Amniotic stem cell (primary cell): Measurements from ENCODE around the gene MCC.
A peak's percentile ranks its signal among the peaks of the same experiment; 100 is the strongest.

Source experiments
- DNase-seq: peaks from one replicate; lab custom pipeline; 2025; lab: John Stamatoyannopoulos, UW

MCC gene

DNA sequence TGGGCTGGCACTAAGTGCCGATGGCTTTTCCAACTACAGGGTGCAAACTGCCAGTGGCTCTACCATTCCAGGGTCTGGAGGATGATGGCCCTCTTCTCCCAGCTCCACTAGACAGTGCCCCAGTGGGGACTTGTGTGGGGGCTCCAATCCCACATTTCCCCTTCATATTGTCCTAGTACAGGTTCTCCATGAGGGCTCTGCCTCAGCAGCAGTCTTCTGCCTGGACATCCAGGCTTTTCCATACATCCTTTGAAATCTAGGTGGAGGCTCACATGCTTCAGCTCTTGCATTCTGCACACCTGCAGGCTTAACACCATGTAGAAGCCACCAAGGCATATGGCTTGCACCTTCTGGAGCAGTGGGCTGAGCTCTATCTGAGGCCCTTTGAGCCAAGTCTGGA, 123.8 kb downstream of the MCC start:
- DNase-seq = no peak

DNA sequence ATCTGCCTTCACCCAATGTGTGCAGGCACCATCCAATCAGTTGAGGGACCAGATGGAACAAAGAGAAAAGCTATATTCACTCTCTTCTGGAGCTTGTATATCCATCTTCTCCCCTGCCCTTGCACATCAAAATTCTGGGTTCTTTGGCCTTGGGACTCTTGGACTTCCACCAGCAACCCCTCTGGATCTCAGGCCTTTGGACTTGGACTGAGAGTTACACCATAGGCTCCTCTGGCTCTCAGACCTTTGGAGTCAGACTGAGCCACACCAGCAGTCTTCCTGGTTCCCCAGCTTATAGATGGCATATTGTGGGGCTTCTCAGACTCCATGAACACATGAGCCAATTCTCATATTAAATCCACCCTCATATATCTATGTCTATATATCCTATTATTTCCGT, 126.6 kb downstream of the MCC start:
- no peak for DNase-seq

DNA sequence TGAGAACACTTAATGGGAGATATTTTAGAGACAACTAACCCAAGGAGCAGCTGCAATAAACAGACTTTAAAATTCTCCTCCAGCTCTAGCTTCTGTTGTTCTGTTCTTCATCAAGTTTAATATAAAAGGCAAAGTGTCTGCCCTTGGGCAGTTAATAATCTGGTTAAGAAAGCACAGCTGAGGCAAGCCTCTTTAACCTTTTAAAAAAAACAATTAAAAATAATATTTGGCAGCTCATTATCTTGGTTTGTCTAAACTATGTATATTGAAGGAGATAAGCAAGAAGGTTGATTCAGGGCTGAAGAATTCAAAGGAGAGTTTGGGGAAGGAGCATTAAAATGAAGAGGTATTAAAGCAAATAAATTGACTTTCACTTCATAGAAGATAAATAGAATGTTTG, 128.8 kb downstream of the MCC start:
- DNase-seq = no peak

DNA sequence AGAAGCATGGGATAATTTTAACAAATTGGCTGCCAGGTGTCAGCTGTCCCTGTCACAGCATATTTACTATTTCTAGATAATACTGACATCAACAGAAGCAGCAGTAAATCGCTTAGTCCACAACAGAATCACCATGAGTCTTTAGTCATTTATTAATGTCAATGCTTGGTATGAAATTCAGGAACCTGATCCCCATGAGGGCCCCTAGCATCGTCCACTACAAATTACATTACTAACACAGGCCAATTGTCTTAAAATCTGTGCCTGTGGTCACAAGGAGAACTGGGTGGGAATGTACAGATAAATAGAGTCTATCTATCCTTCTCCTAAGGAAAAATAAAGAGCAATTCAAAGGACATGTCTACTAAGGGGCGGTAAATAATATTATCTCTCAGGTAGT, 129.6 kb downstream of the MCC start:
- DNase-seq = no peak

DNA sequence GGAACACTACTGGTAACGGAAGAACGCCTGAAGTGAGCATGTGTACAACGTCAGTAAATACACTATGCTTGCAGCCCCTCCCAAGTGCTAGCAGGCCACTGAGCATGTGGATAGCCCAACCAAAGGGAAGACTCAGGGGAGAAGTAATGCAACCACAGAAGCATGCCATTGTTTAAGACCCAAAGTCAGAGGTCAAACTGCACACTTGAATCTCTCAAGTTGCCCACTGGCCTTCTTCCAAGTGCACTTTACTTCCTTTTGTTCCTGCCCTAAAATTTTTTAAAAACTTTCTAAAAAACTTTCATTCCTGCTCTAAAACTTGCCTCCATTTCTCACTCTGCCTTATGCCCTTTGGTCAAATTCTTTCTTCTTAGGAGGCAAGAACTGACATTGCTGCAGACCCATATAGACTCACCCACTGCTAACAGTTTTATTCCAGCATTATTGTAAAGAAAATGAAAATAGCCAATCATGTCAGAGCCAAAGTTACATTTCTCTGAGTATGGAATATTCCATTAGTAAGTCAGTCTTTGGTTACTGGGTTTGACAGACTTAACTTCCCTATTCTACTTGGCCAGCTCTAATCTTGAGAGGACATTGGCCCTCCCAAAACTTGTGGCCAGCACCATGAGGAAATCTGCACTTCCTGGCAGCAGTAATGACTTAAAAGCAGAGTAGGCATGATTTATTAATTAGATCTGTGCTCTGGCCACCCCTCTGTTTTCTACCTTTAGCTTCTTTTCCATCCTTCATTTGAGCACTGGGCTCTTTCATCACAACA, 130.4 kb downstream of the MCC start:
- DNase-seq = no peak

DNA sequence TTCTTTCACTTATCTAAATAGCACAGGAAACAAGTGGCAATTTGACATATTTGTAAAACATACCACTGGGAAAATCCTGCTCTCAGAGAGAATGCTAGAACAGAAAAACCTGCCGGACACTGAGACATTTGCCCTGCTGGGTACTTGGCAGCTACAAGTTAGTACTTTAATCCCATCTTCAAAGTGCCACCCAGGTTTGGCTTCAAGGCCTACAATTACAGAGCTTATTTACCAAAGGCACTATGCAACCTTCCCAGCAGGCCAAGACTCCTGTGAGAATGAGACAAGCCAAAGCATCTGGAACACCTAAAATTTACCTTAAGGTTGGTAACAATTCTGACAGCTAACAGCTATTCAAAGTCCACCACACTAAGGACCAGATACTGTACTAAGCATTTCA, 131.8 kb downstream of the MCC start:
- no peak for DNase-seq

DNA sequence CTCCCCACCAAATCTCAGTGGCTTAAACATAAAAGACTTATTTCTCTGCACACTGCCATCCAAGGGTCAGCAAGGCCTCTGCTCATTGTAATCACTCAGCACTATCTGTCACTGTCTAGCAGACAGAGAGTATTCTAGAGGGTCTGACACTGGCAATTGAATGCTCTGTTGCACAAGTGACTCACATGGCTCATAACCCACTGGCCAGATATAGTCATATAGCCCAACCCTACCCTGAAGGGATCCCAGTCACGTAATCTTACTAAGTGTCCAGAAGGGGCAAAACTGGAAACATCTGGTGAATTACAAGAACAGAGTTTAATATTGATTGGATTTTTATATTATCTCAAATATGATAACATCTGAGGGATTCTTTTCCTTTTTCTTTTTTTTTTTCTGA, 134.2 kb downstream of the MCC start:
- DNase-seq = peak; percentile 2

DNA sequence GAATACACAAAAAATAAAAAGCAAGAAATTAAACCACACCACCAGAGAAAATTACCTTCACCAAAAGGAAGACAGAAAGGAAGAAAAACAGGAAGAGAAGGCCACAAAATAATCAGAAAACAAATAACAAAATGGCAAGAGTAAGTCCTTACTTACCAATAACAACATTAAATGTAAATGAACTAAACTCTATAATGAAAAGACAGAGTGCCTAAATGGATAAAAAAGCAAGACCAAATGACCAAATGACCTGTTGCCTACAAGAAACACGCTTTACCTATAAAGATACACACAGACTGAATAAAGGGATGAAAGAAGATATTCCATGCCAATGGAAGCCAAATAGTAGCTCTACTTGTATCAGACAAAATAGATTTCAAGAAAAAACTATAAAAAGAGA, 140.7 kb downstream of the MCC start:
- no peak for DNase-seq

DNA sequence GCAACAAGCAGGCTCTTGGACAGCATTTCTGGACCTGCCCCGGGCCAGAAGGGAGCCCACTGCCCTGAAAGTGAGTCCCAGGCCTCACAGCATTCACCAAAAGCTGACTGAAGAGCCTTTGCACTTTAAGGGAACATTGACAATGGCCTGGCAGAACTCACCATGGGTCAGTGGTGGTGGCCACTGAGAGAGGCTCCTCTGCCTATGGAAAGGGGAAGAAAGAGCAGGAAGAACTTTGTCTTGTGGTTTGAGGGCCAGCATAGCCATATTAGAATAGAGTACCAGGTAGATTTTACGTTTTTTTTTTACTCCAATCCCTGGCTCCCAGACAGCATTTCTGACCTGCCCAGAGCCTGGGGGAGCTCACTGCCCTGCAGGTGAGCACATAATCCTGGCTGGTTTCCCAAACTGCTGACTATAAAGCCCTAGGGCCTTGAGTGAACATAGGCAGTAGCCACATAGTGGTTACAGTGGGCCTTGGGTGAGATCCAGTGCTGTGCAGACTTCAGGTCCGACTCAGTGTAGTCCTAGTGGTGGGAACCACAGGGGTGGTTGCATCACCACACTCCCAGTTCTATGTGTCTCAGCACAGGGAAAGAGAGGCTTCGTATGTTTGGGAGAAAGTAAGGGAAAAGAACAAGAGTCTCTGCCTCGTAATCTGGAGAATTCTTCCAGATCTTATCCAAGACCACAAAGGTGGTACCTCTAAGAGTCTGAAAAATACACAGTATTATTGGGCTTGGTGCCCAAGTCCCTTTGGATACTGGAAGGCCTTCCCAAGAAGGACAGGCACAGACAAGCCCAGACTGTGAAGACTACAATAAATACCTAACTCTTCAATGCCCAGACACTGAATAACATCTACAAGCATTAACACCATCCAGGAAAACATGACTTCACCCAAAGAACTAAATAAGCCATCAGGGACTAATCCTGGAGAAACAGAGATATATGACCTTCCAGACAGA, 143.0 kb downstream of the MCC start:
- no peak for DNase-seq

DNA sequence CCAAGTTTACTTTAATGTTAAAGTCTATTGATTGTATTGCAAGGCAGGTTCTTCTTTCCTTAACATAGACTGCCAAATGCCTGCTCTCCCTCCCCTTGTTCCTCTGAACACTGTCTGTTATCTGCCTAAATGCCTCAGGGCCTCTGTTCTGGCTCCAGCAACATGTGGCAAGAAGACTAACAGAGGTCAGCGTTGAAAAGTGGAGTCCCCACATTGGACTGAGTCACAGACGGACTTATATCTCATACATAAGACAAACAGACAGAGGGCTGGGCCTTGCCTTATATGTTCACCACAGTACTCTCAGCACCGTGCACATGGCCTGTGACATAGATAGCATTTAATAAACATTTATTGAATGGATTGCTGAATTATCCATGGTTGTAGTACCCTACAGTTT, 144.9 kb downstream of the MCC start:
- DNase-seq = peak; percentile 39

DNA sequence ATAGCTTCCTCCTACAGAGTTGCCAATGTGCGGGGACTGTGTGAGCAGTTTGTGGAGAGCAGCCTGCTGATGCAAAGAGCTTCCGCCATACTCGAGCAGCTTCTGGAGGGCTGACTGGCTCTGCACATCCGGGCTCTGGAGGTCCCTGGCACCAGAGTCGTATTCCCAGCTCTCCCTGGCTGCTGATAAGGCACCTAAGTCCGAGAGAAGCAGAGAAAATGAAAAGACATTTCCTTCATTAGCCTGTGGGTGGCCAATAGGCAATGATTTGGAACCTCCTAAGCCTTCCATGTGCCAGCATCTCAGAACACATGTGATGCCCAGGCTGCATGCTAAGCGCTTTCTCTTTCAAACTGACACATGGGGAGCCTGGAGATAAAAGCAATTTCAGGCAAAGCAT, 147.7 kb downstream of the MCC start:
- DNase-seq = no peak

DNA sequence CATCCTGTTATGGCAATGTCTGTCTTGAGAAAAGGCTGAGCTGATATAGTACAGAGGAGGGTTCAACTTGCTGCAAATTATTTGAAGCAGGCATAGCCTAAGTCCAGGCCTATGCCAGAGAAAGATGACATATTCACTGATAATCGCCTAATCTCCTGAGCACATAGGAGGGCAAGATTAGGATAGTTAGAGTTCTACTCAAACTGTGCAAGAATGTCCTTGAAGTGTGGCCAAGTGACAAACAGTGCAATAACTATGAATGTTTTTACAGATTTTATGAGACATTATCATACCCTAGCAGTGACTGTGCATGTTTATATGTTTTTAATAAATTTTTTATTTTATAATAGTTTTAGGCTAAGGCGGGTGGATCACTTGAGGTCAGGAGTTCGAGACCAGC, 149.6 kb downstream of the MCC start:
- no peak for DNase-seq

DNA sequence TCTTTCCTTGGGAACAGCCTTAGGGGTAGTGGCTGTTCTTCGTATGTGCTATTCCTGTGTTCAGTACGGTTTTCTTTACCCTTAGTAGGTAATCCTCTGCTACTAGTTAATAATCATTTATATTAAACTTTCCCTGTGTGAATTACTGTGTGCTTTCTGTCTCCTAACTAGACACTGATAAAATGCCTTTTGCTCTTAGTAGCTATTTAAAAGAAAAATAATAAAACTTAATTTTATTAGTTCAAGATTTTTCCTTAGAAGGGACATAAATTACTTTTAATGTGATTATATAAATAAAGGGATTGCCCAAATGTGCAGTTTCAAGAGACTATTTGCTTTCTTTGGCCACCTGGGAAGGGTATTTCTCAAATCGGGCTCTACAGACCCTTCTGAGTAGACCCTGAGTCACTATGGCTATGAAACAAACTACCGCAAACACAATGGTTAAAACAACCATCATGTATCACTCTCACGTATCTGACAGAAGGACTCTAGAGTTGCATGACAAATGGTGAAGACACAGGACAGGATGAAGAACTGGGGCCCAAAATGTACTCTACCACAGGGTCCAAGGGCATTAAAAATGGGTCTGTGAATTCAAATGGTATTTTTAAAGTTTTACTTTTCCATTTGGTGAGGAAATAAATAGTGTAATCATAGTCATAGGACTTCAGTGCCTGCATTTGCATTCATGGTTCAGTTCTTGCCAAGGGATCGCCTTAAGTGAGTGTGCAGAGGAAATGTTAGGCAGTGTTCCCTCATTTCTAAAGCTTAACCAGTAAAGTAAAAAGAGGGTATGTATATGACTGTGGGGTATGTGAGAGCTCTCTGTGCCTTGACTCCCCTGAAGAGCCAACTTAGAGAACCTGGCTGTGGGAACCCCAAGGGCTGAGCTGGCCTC, 150.5 kb downstream of the MCC start:
- no peak for DNase-seq

DNA sequence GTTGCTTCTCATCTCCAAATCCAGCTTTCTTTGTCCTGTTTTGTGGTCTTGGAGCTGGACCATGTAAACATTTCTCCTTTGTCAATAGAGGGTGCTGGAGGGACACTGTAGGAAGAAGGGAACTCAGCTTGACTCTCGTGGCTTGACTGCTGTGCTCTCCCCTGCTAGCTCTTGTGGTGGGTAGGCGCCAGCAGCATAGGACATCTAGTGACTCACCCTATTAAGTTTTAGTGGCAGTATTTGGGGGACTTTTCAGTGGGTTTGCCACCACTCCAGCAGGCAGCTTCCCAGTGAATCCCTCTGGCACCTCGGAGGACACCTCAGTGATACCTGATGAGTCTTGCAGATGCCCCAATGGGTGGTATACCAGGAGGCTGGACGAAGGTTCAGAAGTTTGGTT, 151.3 kb downstream of the MCC start:
- peak; percentile 56 for DNase-seq

DNA sequence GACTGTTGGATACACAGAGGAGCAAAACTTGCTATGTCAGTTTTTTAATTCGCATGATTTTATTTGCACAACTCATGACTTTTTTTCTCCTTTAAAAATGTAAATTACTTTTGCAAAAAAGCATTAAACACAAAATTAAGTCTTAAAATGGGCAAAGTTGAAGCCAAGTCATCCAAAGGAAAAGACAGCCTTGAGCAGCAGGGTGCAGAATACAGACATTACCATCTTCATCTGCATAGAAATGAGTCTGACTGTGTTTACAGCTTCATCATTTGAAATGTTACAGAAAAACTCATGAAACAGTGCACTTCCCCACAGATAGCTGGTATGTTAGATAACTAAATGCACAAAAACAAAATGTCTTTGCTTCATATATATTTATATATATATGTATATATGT, 154.8 kb downstream of the MCC start:
- no peak for DNase-seq

DNA sequence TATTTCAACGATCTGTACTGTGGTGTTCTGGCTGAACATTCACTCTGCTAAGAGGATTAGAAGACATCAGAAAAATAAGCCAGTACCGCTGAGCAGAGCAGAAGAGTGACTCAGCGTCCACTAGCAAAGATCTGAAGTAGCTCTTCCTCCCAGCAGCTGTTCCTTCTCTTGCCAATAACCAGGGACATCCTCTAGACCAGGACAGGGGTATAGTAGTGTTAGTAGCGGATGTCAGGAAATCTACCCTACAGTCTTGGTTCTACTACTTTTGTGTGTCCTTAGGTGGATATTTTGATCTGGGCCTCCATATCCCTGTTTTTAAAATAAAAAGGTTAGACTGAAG, 157.1 kb downstream of the MCC start:
- DNase-seq = no peak

DNA sequence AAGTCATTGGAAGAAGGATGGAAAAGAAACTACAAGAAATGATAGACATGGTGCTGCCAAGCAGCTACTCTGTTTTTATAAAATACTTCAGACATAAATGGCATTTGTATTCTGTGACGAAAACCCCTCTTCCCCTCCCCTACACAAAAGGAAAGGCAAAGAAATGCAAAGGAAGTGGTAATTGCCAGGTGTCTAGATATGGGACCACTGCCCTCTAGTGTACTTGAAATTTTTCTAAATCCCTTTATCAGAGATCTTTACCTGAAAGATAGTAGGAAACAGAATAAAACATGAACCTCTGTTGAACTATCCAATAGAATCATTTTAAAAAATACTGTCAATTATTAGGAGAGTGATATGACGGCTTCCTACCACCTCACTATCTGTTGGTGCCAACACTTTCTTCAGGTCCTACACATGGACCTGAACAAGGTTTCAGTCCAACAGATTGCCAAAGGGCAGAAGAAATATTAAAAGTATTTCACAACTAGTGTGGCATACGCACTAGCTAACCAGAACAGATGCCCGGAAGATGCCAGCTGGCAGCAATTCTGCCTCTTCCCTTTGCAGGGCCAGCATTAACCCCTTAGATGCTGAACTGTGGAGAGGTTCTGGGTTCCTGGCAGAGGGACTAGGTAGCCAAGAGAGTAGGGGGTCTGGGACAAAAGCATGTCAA, 157.6 kb downstream of the MCC start:
- peak; percentile 6 for DNase-seq

DNA sequence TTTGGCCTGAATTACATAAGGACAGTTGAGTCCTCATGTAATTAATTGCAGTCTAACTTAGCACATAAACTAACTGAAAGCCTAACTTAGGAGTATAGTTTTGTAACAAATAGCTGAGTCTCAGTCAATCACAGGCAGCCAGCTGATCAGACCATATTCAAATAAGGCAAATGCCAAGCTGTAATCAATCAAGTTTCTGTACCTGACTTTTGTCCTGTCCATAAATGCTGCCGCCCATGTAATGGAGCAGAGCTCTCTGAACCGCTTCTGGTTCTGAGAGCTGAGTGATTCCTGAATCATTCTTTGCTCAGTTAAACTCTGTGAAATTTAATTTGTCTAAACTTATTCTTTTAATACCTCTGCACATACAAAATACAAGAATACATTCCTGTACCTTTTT, 158.3 kb downstream of the MCC start:
- DNase-seq = no peak

DNA sequence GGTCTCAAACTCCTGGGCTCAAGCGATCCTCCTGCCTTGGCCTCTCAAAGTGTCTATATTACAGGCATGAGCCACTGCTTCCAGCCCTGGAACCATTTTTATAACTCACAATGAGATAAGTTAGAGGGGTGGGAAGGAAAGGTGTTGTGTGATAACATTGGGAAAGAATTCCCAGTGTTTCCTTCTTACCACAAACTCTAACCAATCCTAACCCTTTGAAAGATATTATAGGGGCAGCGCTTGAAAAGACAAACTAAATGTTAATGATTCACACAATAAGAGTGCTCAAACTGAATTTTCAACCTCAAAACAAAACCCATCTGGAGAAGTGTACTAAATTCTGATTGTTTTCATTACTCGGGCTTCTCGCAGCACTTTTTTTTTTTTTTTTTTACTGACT, 163.2 kb downstream of the MCC start:
- no peak for DNase-seq

DNA sequence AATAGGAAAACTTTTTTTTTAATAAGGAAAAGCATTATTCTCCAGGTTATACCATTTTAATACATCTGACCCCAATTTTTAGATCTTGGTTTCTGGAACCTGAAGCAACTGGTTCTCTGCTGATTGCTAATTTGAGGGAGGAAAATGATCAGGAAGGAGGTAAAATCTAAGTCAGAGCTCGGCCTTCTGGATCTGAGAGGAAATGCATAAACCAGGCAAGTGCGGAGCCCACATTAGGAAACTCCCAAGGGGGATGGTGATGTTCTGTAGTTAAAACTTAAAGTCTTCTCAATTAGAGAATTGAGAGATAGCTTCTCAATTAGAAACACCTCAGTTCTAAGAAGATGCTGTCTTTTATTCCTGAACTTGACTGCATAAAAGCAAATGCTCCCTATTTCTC, 167.0 kb downstream of the MCC start:
- no peak for DNase-seq

DNA sequence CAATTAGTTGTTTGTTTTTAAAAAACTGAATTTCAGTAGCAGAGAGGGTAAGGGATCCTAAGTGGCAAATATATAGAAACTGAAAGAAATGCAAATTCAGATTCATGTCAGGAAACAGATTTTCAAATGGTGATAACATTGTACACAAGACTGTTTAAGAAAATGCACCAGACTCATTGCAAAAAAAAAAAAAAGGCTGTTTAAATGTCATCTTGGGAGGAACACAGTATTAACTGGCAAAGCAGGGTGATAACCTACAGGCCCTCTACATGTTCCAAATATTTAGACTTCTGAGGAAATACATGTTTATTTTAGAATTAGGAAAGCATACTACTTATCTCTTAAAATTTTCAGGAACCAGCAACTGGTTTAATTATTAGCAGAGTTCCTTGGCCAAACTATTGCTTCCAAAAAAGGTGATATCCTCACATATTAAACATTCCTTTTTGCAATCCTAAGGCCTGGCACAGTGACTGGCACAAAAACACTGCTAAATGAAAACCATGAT, 167.9 kb downstream of the MCC start:
- no peak for DNase-seq
